Measurements from ENCODE around the gene WNT6. TPM values are rescaled to one million over a fixed set of nuclear protein-coding genes. Genes with fewer than 3 reads are reported as not detected.

Gene WNT6
- total and polyA plus RNA-seq, 2 of the 8 experiments (the other 6 are each of a cell fraction or from before 2014, with no cell fraction given), result not detected

DNA sequence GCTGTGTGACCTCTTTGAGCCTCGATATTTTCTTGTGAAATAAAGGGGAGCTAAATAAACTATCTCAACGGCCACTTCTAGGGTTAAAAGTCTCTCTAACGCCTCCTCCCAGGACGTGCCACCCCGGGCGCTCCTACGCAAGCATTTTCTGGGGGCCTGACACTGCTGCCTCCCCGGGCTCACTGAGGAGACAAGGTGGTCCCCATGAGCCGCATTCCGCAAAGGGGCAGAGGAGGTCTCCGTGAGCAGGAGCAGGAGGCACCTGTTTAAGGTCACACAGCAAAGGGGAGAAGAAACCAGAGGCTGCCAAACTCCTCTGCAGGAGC, 20.1 kb downstream of the WNT6 start:
- Histone ChIP-seq H4K5ac (ENCODE audit: insufficient read length, low read depth, low read length) (no peak overlapping the region), H2AFZ (ENCODE audit: low read length) (no peak overlapping the region), H3K79me2 (ENCODE audit: control insufficient read depth in 1 of 2, insufficient read depth in 2 of 2, low read length in 2 of 2) (no peaks in the 10 kb centered on the region), H3K23me2 (ENCODE audit: low read depth, low read length) (no peaks in the 10 kb centered on the region; the same call in 1 of the 2 replicates), H3K79me1 (ENCODE audit: low read depth, low read length) (no peaks in the 10 kb centered on the region; the same call in 1 of the 2 replicates), H3K23ac (ENCODE audit: insufficient read length) (no peak overlapping the region), H3K4me2 (ENCODE audit: insufficient read depth in 1 of 2, low read depth in 2 of 2, low read length in 2 of 2) (peak overlapping the region; percentile 67 to 69), H3K4ac (replicated peaks; ENCODE audit: insufficient read length, low read depth, low read length) (no peak overlapping the region), H2BK120ac (replicated peaks; ENCODE audit: low read depth, low read length) (no peak overlapping the region), H3K9ac (replicated peaks in 1 of 4; ENCODE audit: extremely low read depth in 1 of 4, low read depth in 3 of 4, low read length in 3 of 4) (no peak overlapping the region), H4K8ac (ENCODE audit: extremely low read depth, insufficient read depth, low read length) (no peak overlapping the region), H2BK5ac (ENCODE audit: low read depth, low read length) (no peak overlapping the region), H3K18ac (ENCODE audit: extremely low read depth, low read length) (no peak overlapping the region), H3K14ac (ENCODE audit: insufficient read length) (no peak overlapping the region), H2BK15ac (ENCODE audit: low read length) (no peak overlapping the region), H2BK20ac (ENCODE audit: low read length) (no peak overlapping the region), H2BK12ac (ENCODE audit: low read depth, low read length) (no peak overlapping the region), H2AK5ac (ENCODE audit: low read depth, low read length) (no peak overlapping the region), H3K4me3 (ENCODE audit: extremely low read depth in 1 of 4, insufficient read depth in 2 of 4, low read depth in 3 of 4, low read length in 4 of 4) (peak overlapping the region in 1 of 4 experiments; percentile 47; a peak in 2 of 8 replicates), H4K20me1 (replicated peaks in 1 of 2; ENCODE audit: control insufficient read depth in 1 of 2, insufficient read depth in 2 of 2, low read length in 2 of 2) (peaks cover 5 to 30% of the 10 kb centered on the region in 2 experiments), H3K9me3 (ENCODE audit: insufficient read depth in 2 of 2, low read depth in 1 of 2, low read length in 1 of 2) (no peaks in the 10 kb centered on the region), H3K27ac (ENCODE audit: low read depth, low read length) (no peak overlapping the region), H3K56ac (replicated peaks; ENCODE audit: insufficient read length, low read depth, low read length) (no peak overlapping the region), H3K36me3 (ENCODE audit: control insufficient read depth in 2 of 4, insufficient read depth in 4 of 4, low read length in 3 of 4) (peaks cover 0 to 4% (median 0%) of the 10 kb centered on the region in 4 experiments; a peak in 1 of 8 replicates), H4K91ac (replicated peaks; ENCODE audit: insufficient read length, low read length) (no peak overlapping the region), H3K4me1 (replicated peaks in 1 of 4; ENCODE audit: control insufficient read depth in 3 of 4, insufficient read depth in 4 of 4, low read length in 3 of 4) (peaks cover 0 to 28% (median 18%) of the 10 kb centered on the region in 4 experiments; a peak in 6 of 7 replicates), H3K27me3 (replicated peaks in 1 of 4; ENCODE audit: control insufficient read depth in 3 of 4, extremely low read depth in 1 of 4, insufficient read depth in 3 of 4, low read length in 3 of 4) (peaks cover 95 to 98% (median 98%) of the 10 kb centered on the region in 4 experiments)
- CTCF ChIA-PET (ENCODE audit: partially characterized antibody), result interaction anchor here (0.6 to 21.8 kb wide), 9 partner anchors 11 to 1495 kb away, joined by 3 to 783 read pairs (median 13); partner anchors contain the start of gene CRYBA2
- peak; percentile 77; the same call in 1 of the 2 replicates for TF ChIP-seq SUZ12 (IDR thresholded peaks at IDR 0.05; ENCODE audit: low read length)
- TF ChIP-seq KDM1A (IDR thresholded peaks at IDR 0.05; ENCODE audit: borderline replicate concordance, low read length), result no peak
- TF ChIP-seq KDM5A (IDR thresholded peaks at IDR 0.05; ENCODE audit: low read length), result no peak
- 0 out of 2 replicates have a peak, but pooled peaks have one; percentile 31 for TF ChIP-seq RBBP5 (IDR thresholded peaks at IDR 0.05; ENCODE audit: borderline replicate concordance, low read depth, low read length)
- peak; percentile 25; the same call in 1 of the 2 replicates for TF ChIP-seq GABPA (IDR thresholded peaks at IDR 0.05; ENCODE audit: borderline replicate concordance, insufficient read depth, low read length)
- 9% methylated on average over 11 of the region's 11 CpGs; no CpG with 5 or more reads in 1 of the 2 experiments for WGBS, 2 experiments (ENCODE audit: extremely low coverage in 1 of 2, insufficient coverage in 1 of 2, insufficient read length in 1 of 2, insufficient replicate concordance in 2 of 2, low coverage in 1 of 2, low lambda C conversion rate in 2 of 2, missing lambda C conversion rate in 1 of 2)
- FAIRE-seq, result no peak
- POLR2A ChIA-PET (ENCODE audit: partially characterized antibody), result interaction anchor here (1.6 kb wide), 1 partner anchor 20 kb away, joined by 3 read pairs; the partner anchor contains the start of gene WNT6
- no peak for DNase-seq (ENCODE audit: low read depth in 1 of 2, low spot score in 2 of 2)
